Panc1 (cell line): Measurements from ENCODE around the gene GALNT9.

Experiments
- POLR2AphosphoS5 ChIP-seq: IDR thresholded peaks from 2 replicates; pipeline ENCODE4 v1.6.1; 2012; ENCODE audit warnings: mild to moderate bottlenecking, low read depth, low read length, moderate library complexity
- SIN3A ChIP-seq: IDR thresholded peaks from 2 replicates; pipeline ENCODE4 v1.6.1; 2012; ENCODE audit warnings: low read depth, mild to moderate bottlenecking, low read length, moderate library complexity, borderline replicate concordance; ENCODE audit not compliant: insufficient read depth
- TF ChIP-seq, protein P1 (sequence below): fragments of 450-650 bp; IDR thresholded peaks from 2 replicates; pipeline ENCODE4 v1.5.1; 2017; ENCODE audit warnings: mild to moderate bottlenecking

DNA sequence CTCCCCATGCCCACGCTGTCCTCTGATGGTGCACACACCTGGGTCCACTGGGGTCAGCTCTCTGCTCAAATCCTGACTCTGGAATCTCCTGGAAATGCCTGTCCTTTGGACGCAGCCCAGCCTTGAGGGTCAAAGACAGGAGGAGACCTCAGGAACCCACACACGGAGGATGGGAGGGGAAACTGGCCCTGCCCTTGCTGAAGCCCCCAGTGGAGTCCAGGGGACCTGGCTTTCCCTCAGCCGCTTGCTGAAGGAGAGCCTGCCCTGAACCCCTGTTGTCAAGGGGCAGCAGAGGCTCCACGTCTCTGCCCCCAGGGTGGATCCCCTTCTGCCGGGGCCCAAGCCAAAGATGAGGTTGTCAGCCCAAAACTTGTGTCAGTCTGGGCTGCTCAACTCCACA is 16.9 kb downstream of the GALNT9 start:
- TF ChIP-seq, protein P1, sequence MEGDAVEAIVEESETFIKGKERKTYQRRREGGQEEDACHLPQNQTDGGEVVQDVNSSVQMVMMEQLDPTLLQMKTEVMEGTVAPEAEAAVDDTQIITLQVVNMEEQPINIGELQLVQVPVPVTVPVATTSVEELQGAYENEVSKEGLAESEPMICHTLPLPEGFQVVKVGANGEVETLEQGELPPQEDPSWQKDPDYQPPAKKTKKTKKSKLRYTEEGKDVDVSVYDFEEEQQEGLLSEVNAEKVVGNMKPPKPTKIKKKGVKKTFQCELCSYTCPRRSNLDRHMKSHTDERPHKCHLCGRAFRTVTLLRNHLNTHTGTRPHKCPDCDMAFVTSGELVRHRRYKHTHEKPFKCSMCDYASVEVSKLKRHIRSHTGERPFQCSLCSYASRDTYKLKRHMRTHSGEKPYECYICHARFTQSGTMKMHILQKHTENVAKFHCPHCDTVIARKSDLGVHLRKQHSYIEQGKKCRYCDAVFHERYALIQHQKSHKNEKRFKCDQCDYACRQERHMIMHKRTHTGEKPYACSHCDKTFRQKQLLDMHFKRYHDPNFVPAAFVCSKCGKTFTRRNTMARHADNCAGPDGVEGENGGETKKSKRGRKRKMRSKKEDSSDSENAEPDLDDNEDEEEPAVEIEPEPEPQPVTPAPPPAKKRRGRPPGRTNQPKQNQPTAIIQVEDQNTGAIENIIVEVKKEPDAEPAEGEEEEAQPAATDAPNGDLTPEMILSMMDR: no peak
- TF ChIP-seq SIN3A: no peak
- no peak for TF ChIP-seq POLR2AphosphoS5
